GM21786 (cell line): ENCODE measurements around the gene LRP3.
"Not testable (repeated sequence)": the region's sequence is repeated elsewhere in the genome, so short reads cannot be mapped to it uniquely, and the experiment has no call there.

Experiments used
- ATAC-seq: cut with Tn5 transposase; IDR thresholded peaks from one replicate; pipeline ENCODE4 v1.9.1; 2021; ENCODE audit not compliant: unreplicated experiment

The LRP3 gene

GRCh38 chr19:33215438-33216197 lies 21.5 kb downstream of the LRP3 start:
- no peak for ATAC-seq

- ATAC-seq = no peak
These were observed 22.2 kb downstream of the LRP3 start for GRCh38 chr19:33216198-33216830.

GRCh38 chr19:33217881-33218280 lies 23.8 kb downstream of the LRP3 start:
- ATAC-seq = no peak

GRCh38 chr19:33219261-33219815 lies 25.2 kb downstream of the LRP3 start:
- no peak for ATAC-seq

- ATAC-seq = no peak
These were observed 26.0 kb downstream of the LRP3 start for GRCh38 chr19:33220115-33220514.

GRCh38 chr19:33220735-33221134 lies 26.6 kb downstream of the LRP3 start:
- ATAC-seq = no peak

GRCh38 chr19:33221638-33222037 lies 27.5 kb downstream of the LRP3 start:
- ATAC-seq = no peak

- not testable (repeated sequence) for ATAC-seq
These were observed 28.1 kb downstream of the LRP3 start for GRCh38 chr19:33222255-33222654.

- ATAC-seq = no peak
These were observed 30.7 kb downstream of the LRP3 start for GRCh38 chr19:33224694-33225457.

- ATAC-seq = no peak
These were observed 31.4 kb downstream of the LRP3 start, which contains the start of gene SLC7A10 for GRCh38 chr19:33225458-33225926. TSS of gene SLC7A10 (minus strand) at chr19:33225850. CDS start at chr19:33225703, 147 bp downstream.

GRCh38 chr19:33226550-33227241 lies 32.6 kb downstream of the LRP3 start:
- no peak for ATAC-seq

- ATAC-seq = no peak
These were observed 33.1 kb downstream of the LRP3 start for GRCh38 chr19:33227242-33227650.

GRCh38 chr19:33227870-33228599 lies 33.9 kb downstream of the LRP3 start:
- ATAC-seq = no peak

- ATAC-seq = no peak
These were observed 35.8 kb downstream of the LRP3 start for GRCh38 chr19:33229962-33230361.

GRCh38 chr19:33231511-33231910 lies 37.4 kb downstream of the LRP3 start:
- ATAC-seq = no peak

- no peak for ATAC-seq
These were observed 38.5 kb downstream of the LRP3 start for GRCh38 chr19:33232656-33233055.

GRCh38 chr19:33233056-33233873 lies 39.1 kb downstream of the LRP3 start:
- ATAC-seq = no peak

- no peak for ATAC-seq
These were observed 40.0 kb downstream of the LRP3 start for GRCh38 chr19:33234092-33234491.

- ATAC-seq = no peak
These were observed 40.6 kb downstream of the LRP3 start for GRCh38 chr19:33234736-33235135.
